Fibroblast of villous mesenchyme (primary cell): Measurements from ENCODE around the gene ATP6V1C2. TPM values are rescaled to one million over a fixed set of nuclear protein-coding genes. Genes with fewer than 3 reads are reported as not detected.

Experiments
- DNase-seq: peaks from one replicate; pipeline ENCODE4 v3.0.0-alpha.2; 2010; ENCODE audit warnings: low read depth
- H3K4me3 ChIP-seq: 2 replicates; pipeline ENCODE4 v1.5.1; 2011; ENCODE audit warnings: low read depth, mild to moderate bottlenecking, low read length
- total RNA-seq: library from RNA; depleted of rRNA; stranded (reverse); fragments of >200 nt; gene quantifications from 2 replicates; pipeline ENCODE4 v1.2.3, GENCODE V29; 2012
- TF ChIP-seq, protein P1 (sequence below): IDR thresholded peaks from 2 replicates; pipeline ENCODE4 v1.5.1; 2012; ENCODE audit warnings: low read depth, mild to moderate bottlenecking, low read length; ENCODE audit not compliant: insufficient read depth

Gene ATP6V1C2, protein sequence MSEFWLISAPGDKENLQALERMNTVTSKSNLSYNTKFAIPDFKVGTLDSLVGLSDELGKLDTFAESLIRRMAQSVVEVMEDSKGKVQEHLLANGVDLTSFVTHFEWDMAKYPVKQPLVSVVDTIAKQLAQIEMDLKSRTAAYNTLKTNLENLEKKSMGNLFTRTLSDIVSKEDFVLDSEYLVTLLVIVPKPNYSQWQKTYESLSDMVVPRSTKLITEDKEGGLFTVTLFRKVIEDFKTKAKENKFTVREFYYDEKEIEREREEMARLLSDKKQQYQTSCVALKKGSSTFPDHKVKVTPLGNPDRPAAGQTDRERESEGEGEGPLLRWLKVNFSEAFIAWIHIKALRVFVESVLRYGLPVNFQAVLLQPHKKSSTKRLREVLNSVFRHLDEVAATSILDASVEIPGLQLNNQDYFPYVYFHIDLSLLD
- under 0.01 TPM in 2 replicates for total RNA-seq

- TF ChIP-seq, protein P1, sequence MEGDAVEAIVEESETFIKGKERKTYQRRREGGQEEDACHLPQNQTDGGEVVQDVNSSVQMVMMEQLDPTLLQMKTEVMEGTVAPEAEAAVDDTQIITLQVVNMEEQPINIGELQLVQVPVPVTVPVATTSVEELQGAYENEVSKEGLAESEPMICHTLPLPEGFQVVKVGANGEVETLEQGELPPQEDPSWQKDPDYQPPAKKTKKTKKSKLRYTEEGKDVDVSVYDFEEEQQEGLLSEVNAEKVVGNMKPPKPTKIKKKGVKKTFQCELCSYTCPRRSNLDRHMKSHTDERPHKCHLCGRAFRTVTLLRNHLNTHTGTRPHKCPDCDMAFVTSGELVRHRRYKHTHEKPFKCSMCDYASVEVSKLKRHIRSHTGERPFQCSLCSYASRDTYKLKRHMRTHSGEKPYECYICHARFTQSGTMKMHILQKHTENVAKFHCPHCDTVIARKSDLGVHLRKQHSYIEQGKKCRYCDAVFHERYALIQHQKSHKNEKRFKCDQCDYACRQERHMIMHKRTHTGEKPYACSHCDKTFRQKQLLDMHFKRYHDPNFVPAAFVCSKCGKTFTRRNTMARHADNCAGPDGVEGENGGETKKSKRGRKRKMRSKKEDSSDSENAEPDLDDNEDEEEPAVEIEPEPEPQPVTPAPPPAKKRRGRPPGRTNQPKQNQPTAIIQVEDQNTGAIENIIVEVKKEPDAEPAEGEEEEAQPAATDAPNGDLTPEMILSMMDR: no peak
- peak within 1 kb of the TSS; percentile 32 for H3K4me3 ChIP-seq
- no peak for DNase-seq
Measured at GRCh38 chr2:10721396-10722251, at the start of gene ATP6V1C2. Gene ATP6V1C2 (plus strand): TSS chr2:10721630. CDS start chr2:10722850, 1,220 bp downstream.

- TF ChIP-seq, protein P1: no peak
Measured at GRCh38 chr2:10675131-10675530, 46.3 kb upstream of the ATP6V1C2 start.

GRCh38 chr2:10678225-10678624 is 43.2 kb upstream of the ATP6V1C2 start:
- no peak overlapping the region for H3K4me3 ChIP-seq
- TF ChIP-seq, protein P1: peak; percentile 30
- DNase-seq: no peak

More at GRCh38 chr2:10675131-10675530, 46.3 kb upstream of the ATP6V1C2 start:
- DNase-seq: no peak
- no peak overlapping the region for H3K4me3 ChIP-seq

DNA sequence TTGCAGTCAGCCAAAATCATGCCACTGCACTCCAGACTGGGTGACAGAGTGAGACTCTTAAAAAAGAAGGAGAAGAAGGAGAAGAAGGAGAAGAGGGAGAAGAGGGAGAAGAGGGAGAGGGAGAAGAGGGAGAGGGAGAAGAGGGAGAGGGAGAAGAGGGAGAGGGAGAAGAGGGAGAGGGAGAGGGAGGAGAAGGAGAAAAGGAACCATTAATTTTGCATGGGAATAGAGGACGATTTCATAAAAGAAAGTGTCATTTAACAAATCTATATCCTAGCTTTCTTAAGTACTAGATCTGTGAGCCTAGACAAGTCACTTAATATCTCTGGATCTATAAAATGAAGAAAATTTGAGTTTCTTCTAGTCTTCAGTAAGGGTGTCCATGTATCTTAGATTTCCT is 41.2 kb upstream of the ATP6V1C2 start:
- TF ChIP-seq, protein P1: no peak
- H3K4me3 ChIP-seq: no peak overlapping the region
- no peak for DNase-seq

GRCh38 chr2:10680957-10681356 is 40.5 kb upstream of the ATP6V1C2 start:
- no peak for DNase-seq
- no peak overlapping the region for H3K4me3 ChIP-seq
- TF ChIP-seq, protein P1: no peak

DNA sequence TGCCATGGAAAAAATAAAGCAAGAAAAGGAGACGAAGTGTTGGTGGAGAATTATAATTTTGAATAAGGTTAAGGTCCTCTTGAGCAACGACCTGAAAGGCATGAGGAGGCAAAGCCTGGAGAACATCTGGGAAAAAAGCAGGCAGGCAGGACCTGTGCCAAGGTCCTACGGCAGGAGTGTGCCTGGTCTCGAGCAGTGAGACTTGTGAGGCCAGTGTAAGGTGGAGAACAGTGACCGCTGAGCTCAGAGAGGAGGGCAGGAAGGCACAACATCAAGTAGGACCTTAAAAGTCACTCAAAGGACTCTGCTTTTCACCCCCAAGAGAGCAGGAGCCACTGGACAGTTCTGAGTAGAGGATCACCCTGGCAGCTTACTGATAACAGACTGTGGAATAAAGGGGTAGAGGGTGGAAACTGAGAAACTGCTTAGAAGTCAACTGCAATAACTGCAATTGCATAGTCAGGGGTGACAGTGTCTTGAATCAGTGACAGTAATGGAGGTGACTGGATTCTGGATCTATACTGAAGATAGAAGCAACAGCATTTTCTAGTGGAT is 35.2 kb upstream of the ATP6V1C2 start:
- no peak for DNase-seq
- H3K4me3 ChIP-seq: no peak overlapping the region
- TF ChIP-seq, protein P1: no peak
